Activated CD4-positive, alpha-beta T cell treated with anti-CD3 and anti-CD28 coated beads for 48 hours (primary cell): ENCODE data around the gene PHF12.

Experiments
- DNase-seq: peaks from one replicate; pipeline ENCODE4 v3.0.0-alpha.2; 2020

Gene PHF12

DNA sequence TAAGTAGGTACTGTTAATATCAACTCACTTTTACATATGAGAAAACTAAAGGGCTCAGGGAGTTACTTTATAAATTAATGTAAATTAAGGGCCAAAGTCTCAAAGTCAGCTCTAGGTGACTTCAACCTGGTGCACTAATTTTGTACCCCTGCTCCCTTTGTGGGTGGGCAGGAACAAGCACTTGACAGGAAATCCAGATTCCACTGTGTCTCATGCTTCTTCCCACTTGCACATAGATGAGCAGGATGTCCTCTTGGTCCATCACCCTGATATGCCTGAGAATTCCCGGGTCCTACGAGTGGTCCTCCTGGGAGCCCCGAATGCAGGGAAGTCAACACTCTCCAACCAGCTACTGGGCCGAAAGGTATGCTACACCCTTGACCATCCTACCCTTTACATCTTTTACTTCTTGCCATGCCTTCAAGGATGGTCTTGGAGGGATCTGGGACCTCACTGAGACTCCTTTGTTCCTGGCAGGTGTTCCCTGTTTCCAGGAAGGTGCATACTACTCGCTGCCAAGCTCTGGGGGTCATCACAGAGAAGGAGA lies 95.2 kb downstream of the PHF12 start:
- DNase-seq, result no peak

DNA sequence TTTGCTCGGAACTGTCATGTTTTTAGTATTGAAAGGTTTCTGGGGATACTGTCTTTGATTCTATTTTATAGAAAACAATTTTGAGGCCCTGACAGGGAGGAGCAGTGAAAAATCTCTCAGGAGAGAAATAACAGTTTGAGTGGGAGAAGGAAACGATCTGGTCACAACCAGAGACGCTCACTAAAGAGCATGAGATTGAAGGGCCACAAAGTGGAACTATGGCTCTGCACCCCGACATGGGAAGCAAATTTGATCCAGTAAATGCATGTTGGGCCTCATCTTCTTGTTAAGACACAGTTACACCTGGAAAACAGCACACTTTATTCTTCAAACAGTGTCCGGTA lies 96.0 kb downstream of the PHF12 start:
- no peak for DNase-seq
